Nephron (organoid): ENCODE results near the gene HIP1.
A peak's percentile ranks its signal among the peaks of the same experiment; 100 is the strongest.
"Not testable (repeated sequence)": the region's sequence is repeated elsewhere in the genome, so short reads cannot be mapped to it uniquely, and the experiment has no call there.

Experiments used
- H3K27ac Mint-ChIP-seq, 3 experiments: 2 replicates each; pipeline ENCODE4 v1.8.0; 2020; ENCODE audit warnings: mixed read lengths in 3 of 3, mild to moderate bottlenecking in 2 of 3, moderate library complexity in 1 of 3
- H3K27me3 Mint-ChIP-seq: 2 replicates; pipeline ENCODE4 v1.8.0; 2021; ENCODE audit warnings: low read depth, mild to moderate bottlenecking, moderate library complexity, mixed read lengths
- H3K36me3 Mint-ChIP-seq: 2 replicates; pipeline ENCODE4 v1.8.0; 2020; ENCODE audit warnings: low read depth, mixed read lengths
- H3K4me1 Mint-ChIP-seq: 2 replicates; pipeline ENCODE4 v1.8.0; 2020; ENCODE audit warnings: mixed read lengths
- H3K4me3 Mint-ChIP-seq, 3 experiments: 2 replicates each; pipeline ENCODE4 v1.8.0; 2020; ENCODE audit warnings: mild to moderate bottlenecking in 3 of 3, mixed read lengths in 3 of 3, moderate library complexity in 2 of 3
- H3K9me3 Mint-ChIP-seq: 2 replicates; pipeline ENCODE4 v1.8.0; 2020; ENCODE audit warnings: mixed read lengths
- TF ChIP-seq, protein P1 (sequence below), 3 experiments: fragments of 200-600 bp; sonication (generic); IDR thresholded peaks; one replicate each; pipeline ENCODE4 v1.5.0; 2021; ENCODE audit warnings: antibody characterized with exemption in 3 of 3; ENCODE audit not compliant: unreplicated experiment in 3 of 3

Gene HIP1

DNA sequence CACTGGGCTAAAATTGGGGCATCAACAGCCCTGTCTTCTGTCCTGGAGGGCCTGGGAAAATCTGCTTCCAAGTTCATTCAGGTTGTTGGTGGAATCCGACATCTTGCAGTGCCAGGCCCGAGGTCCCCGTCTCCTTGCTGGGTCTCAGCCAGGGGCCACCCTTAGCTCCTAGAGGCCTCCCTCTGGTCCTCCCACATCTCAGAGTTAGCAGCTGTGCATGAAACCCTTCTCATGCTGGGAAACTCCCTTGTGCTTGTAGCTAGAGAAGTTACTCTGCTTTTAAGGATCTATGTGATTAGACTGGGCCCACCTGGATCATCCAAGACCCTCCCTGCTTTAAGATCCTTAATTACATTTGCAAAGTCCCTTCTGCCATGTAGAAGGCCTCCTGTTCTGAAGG, 15.3 kb downstream of the HIP1 start:
- Mint-ChIP-seq H3K27me3 (no peaks in the 10 kb centered on the region), H3K4me3 (no peak overlapping the region), H3K4me1 (no peaks in the 10 kb centered on the region), H3K9me3 (no peaks in the 10 kb centered on the region), H3K36me3 (no peaks in the 10 kb centered on the region), H3K27ac (no peak overlapping the region)
- TF ChIP-seq, protein P1, sequence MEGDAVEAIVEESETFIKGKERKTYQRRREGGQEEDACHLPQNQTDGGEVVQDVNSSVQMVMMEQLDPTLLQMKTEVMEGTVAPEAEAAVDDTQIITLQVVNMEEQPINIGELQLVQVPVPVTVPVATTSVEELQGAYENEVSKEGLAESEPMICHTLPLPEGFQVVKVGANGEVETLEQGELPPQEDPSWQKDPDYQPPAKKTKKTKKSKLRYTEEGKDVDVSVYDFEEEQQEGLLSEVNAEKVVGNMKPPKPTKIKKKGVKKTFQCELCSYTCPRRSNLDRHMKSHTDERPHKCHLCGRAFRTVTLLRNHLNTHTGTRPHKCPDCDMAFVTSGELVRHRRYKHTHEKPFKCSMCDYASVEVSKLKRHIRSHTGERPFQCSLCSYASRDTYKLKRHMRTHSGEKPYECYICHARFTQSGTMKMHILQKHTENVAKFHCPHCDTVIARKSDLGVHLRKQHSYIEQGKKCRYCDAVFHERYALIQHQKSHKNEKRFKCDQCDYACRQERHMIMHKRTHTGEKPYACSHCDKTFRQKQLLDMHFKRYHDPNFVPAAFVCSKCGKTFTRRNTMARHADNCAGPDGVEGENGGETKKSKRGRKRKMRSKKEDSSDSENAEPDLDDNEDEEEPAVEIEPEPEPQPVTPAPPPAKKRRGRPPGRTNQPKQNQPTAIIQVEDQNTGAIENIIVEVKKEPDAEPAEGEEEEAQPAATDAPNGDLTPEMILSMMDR (IDR thresholded peaks at IDR 0.05; ENCODE audit: unreplicated experiment in 3 of 3) = no peak

DNA sequence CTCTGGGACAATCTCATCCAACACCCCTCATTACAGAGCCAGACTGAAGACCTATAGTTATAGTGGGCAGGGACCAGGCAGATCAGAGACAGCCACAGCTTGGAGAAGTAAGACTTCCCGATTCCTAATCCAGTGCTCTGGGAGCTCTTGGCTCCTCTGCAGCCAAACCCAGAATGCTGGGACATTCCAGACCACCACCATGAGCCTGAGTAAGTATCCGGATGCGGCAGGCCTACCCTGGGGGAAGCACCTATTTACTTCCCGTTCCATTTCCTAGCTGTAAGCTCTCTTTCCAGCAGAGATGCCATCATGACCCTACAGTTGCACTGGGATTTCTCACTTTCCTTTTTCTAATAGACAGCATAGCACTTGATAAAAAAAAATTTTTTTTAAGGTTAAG, 16.4 kb downstream of the HIP1 start:
- Mint-ChIP-seq H3K4me3 (no peak overlapping the region), H3K9me3 (no peaks in the 10 kb centered on the region), H3K36me3 (no peaks in the 10 kb centered on the region), H3K27me3 (no peaks in the 10 kb centered on the region), H3K4me1 (no peaks in the 10 kb centered on the region), H3K27ac (peak overlapping the region in 2 of 3 experiments; percentile 37 to 55)
- TF ChIP-seq, protein P1 (IDR thresholded peaks at IDR 0.05; ENCODE audit: unreplicated experiment in 3 of 3) = no peak

DNA sequence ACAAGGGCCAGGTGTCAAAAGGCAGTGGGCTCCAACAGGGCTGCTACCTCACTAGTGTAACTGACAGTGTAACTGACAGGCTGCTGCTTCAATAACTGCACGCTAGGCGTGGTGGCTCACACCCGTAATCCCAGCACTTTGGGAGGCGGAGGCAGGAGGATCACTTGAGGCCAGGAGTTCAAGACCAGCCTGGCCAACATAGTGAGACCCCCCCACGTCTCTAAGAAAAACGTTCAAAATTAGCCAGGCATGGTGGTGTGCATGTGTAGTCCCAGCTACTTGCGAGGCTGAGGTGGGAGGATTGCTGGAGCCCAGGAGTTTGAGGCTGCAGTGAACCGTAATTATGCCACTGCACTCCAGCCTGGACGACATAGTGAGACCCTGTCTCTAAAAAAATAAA, 16.8 kb downstream of the HIP1 start:
- H3K9me3 Mint-ChIP-seq, H3K27ac Mint-ChIP-seq, H3K27me3 Mint-ChIP-seq, H3K4me3 Mint-ChIP-seq, H3K36me3 Mint-ChIP-seq, H3K4me1 Mint-ChIP-seq: not testable (repeated sequence)

DNA sequence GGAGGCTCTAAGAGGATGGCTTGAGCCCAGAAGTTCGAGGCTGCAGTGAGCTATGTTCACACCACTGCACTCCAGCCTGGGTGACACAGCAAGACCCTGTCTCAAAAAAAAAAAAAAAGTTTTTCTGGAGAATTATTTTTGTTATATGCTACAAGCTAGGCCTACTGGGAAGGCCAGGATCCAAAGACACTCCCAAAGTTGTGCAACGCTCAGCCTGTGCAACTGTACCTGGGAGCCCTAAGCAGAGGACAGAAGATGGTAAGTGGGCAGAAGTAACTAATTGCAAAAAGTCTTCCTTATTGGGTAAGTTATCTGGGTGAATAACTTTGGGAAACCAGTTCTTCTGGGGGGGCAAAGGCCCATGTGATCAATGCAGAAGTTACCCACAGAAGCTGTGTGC, 17.3 kb downstream of the HIP1 start:
- no peaks in the 10 kb centered on the region for H3K27me3 Mint-ChIP-seq
- no peaks in the 10 kb centered on the region for H3K4me1 Mint-ChIP-seq
- H3K36me3 Mint-ChIP-seq = peaks cover 3% of the 10 kb centered on the region
- no peak overlapping the region for H3K4me3 Mint-ChIP-seq
- H3K27ac Mint-ChIP-seq = no peak overlapping the region
- H3K9me3 Mint-ChIP-seq = no peaks in the 10 kb centered on the region
- TF ChIP-seq, protein P1 (IDR thresholded peaks at IDR 0.05; ENCODE audit: unreplicated experiment in 3 of 3) = no peak

DNA sequence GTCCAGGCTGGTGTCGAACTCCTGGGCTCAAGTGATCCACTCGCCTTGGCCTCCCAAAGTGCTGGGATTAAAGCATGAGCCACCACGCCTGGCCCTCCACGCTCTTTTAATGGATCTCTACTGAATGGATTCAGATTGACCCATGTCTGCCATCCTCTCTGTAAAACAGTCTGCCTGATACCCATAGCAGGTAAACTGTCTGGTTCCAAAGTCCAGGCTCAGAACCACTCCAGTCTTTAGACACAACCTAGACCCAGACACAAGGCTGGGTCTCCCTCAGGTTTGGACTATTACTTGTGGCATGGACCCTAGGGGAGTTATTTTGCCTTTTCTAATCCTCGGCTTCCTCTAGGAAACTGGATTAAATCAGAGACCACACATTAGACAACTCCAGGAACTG, 19.1 kb downstream of the HIP1 start:
- Mint-ChIP-seq H3K36me3 (peaks cover 15% of the 10 kb centered on the region), H3K4me3 (no peak overlapping the region), H3K9me3 (no peaks in the 10 kb centered on the region), H3K27me3 (no peaks in the 10 kb centered on the region), H3K4me1 (no peaks in the 10 kb centered on the region), H3K27ac (no peak overlapping the region)
- TF ChIP-seq, protein P1 (IDR thresholded peaks at IDR 0.05; ENCODE audit: unreplicated experiment in 3 of 3) = no peak

DNA sequence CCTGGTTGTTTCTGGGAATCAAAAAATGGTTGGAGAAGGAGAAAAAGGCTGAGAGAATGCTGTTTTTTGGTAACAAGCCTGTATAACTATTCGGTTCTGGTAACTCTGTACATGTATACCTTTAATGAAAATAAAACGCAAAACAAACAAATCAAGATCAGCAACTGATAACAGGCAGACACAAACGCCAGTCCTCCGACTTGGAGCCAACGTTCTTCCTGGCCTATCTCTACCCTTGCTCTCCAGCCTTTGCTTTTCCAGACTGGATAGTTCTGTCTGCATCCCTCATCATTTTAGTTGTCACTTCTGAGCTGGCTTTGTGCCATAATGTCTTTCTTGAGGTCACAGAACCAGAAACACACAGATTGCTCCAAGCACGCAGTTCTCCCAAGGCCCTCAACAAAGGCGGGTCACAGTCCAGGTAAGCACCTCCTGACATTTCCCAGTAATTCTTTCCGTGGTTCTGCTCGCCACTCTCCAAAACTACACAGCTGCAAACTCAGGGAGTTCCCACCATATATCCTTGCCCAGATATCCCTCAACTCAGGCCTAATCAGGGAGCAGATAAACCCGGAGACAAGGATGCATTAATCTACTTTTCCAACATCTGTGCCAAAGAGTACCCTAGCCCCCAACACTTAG, 20.2 kb downstream of the HIP1 start:
- TF ChIP-seq, protein P1 (IDR thresholded peaks at IDR 0.05; ENCODE audit: unreplicated experiment in 3 of 3) = no peak

DNA sequence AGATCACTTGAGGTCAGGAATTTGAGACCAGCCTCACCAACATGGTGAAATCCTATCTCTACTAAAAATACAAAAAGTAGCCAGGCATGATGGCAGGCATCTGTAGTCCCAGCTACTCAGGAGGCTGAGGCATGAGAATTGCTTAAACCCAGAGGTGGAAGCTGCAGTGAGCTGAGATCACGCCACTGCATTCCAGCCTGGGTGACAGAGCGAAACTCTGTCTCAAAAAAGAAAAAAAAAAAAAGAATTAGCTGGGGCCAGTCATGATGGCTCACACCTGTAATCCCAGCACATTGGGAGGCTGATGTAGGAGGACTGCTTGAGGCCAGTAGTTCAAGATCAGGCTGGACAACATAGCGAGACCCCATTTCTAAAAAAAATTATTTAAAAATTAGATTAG, 21.0 kb downstream of the HIP1 start:
- not testable (repeated sequence) for H3K27me3 Mint-ChIP-seq, H3K27ac Mint-ChIP-seq, H3K4me1 Mint-ChIP-seq

More for the DNA sequence above, 20.2 kb downstream of the HIP1 start:
- Mint-ChIP-seq H3K27me3 (no peaks in the 10 kb centered on the region), H3K9me3 (no peaks in the 10 kb centered on the region), H3K4me3 (no peak overlapping the region), H3K36me3 (peaks cover 15% of the 10 kb centered on the region), H3K4me1 (no peaks in the 10 kb centered on the region), H3K27ac (no peak overlapping the region)

More for the DNA sequence above, 21.0 kb downstream of the HIP1 start:
- peaks cover 15% of the 10 kb centered on the region for H3K36me3 Mint-ChIP-seq
- H3K9me3 Mint-ChIP-seq, H3K4me3 Mint-ChIP-seq: not testable (repeated sequence)
